WTC11 (cell line): Measurements from ENCODE around the gene TMEM176B. TPM values are rescaled to one million over a fixed set of nuclear protein-coding genes. Genes with fewer than 3 reads are reported as not detected.
A peak's percentile ranks its signal among the peaks of the same experiment; 100 is the strongest.

ENCODE experiments used
- ATAC-seq: fragments of 200-7000 bp; cut with Tn5 transposase; 2 replicates; pipeline ENCODE4 v1.10.0; 2021; ENCODE audit warnings: mild to moderate bottlenecking, moderate library complexity
- CTCF ChIA-PET: fragments of 300-600 bp; sonication (Branson Sonifier 250); formaldehyde crosslinking; loops from one replicate; lab custom pipeline; 2021; ENCODE audit warnings: antibody characterized with exemption; lab: Charles Lee
- POLR2A ChIA-PET: fragments of 350-600 bp; sonication (Branson Sonifier 250); formaldehyde crosslinking; loops from one replicate; lab custom pipeline; 2021; ENCODE audit warnings: antibody characterized with exemption; lab: Charles Lee
- DNase-seq: peaks from one replicate; pipeline ENCODE4 v3.0.0; 2021; ENCODE audit warnings: low spot score
- H3K27ac Mint-ChIP-seq: 2 replicates; pipeline ENCODE4 v1.8.0; 2021; ENCODE audit warnings: mixed read lengths
- H3K27me3 Mint-ChIP-seq: 2 replicates; pipeline ENCODE4 v1.8.0; 2021; ENCODE audit warnings: low read depth, mild to moderate bottlenecking, moderate library complexity, mixed read lengths
- H3K36me3 Mint-ChIP-seq: 2 replicates; pipeline ENCODE4 v1.8.0; 2021; ENCODE audit warnings: mixed read lengths
- H3K4me1 Mint-ChIP-seq: 2 replicates; pipeline ENCODE4 v1.8.0; 2022; ENCODE audit warnings: mixed read lengths
- H3K4me3 Mint-ChIP-seq: 2 replicates; pipeline ENCODE4 v1.8.0; 2021; ENCODE audit warnings: mild to moderate bottlenecking, moderate library complexity, mixed read lengths
- H3K9me3 Mint-ChIP-seq: 2 replicates; pipeline ENCODE4 v1.8.0; 2021; ENCODE audit warnings: mixed read lengths
- ARID4B ChIP-seq: sonication (generic); formaldehyde crosslinking; IDR thresholded peaks from 2 replicates; pipeline ENCODE4 v1.8.0; 2023; ENCODE audit warnings: missing genetic modification reagents, mild to moderate bottlenecking, borderline replicate concordance
- IRF2 ChIP-seq: sonication (generic); formaldehyde crosslinking; IDR thresholded peaks from 2 replicates; pipeline ENCODE4 v1.8.0; 2022; ENCODE audit warnings: low read depth, missing genetic modification reagents, borderline replicate concordance
- MLX ChIP-seq: sonication (generic); formaldehyde crosslinking; IDR thresholded peaks from 2 replicates; pipeline ENCODE4 v1.8.1; 2023; ENCODE audit warnings: mild to moderate bottlenecking, missing genetic modification reagents, moderate library complexity
- PRRX2 ChIP-seq: fragments of 250-450 bp; sonication (Bioruptor Pico); IDR thresholded peaks from 2 replicates; pipeline ENCODE4 v1.8.0; 2021; ENCODE audit warnings: mild to moderate bottlenecking
- SP1 ChIP-seq: sonication (generic); formaldehyde crosslinking; conservative IDR thresholded peaks from 2 replicates; pipeline ENCODE4 v1.8.1; 2022; ENCODE audit warnings: missing genetic modification reagents
- USF1 ChIP-seq: sonication (generic); formaldehyde crosslinking; IDR thresholded peaks from 2 replicates; pipeline ENCODE4 v1.8.0; 2022; ENCODE audit warnings: mild to moderate bottlenecking, missing genetic modification reagents
- ZNF281 ChIP-seq: sonication (generic); formaldehyde crosslinking; IDR thresholded peaks from 2 replicates; pipeline ENCODE4 v1.8.0; 2023; ENCODE audit warnings: mild to moderate bottlenecking, missing genetic modification reagents
- total RNA-seq: library from RNA; stranded (reverse); gene quantifications from 3 replicates; pipeline ENCODE4 v1.2.3, GENCODE V29; 2021

TMEM176B gene
- total RNA-seq, 1 experiment from 2014 or later = 1.0 TPM

GRCh38 chr7:150801946-150802771 is 2.0 kb upstream of the TMEM176B start:
- Mint-ChIP-seq H3K36me3 (peaks cover 11% of the 10 kb centered on the region), H3K27ac (no peak overlapping the region), H3K9me3 (peaks cover 20% of the 10 kb centered on the region), H3K4me3 (peak overlapping the region; percentile 37; the same call in 1 of the 2 replicates), H3K4me1 (peaks cover 14% of the 10 kb centered on the region), H3K27me3 (peaks cover 73% of the 10 kb centered on the region)
- ATAC-seq (no peak), DNase-seq (no peak)
- ChIA-PET CTCF (interaction anchor here (0.9 kb wide), 1 partner anchor 14 kb away, joined by 3 read pairs; no protein-coding TSS in a partner anchor), POLR2A (no interaction called here)
- no peak for TF ChIP-seq PRRX2 (CRISPR knock-in tag)

GRCh38 chr7:150801242-150801945 is 1.2 kb upstream of the TMEM176B start:
- Mint-ChIP-seq H3K9me3 (peaks cover 15% of the 10 kb centered on the region), H3K27me3 (peaks cover 78% of the 10 kb centered on the region), H3K4me3 (peak overlapping the region; percentile 56), H3K27ac (no peak overlapping the region), H3K36me3 (peaks cover 6% of the 10 kb centered on the region), H3K4me1 (peaks cover 15% of the 10 kb centered on the region)
- ChIA-PET POLR2A (no interaction called here), CTCF (interaction anchor here (0.9 to 3.3 kb wide), 4 partner anchors 13 to 97 kb away, joined by 3 to 12 read pairs (median 6); no protein-coding TSS in a partner anchor)
- ATAC-seq = peak; percentile 43
- DNase-seq = no peak
- TF ChIP-seq ARID4B (CRISPR knock-in tag) = 0 out of 2 replicates have a peak, but pooled peaks have one; percentile 21
- no peak for TF ChIP-seq PRRX2 (CRISPR knock-in tag)
- TF ChIP-seq MLX (CRISPR knock-in tag) = no peak
- TF ChIP-seq ZNF281 (CRISPR knock-in tag) = no peak
- TF ChIP-seq IRF2 (CRISPR knock-in tag) = no peak

GRCh38 chr7:150800581-150801241 is 547 bp upstream of the TMEM176B start, which contains the start of gene TMEM176A:
Gene TMEM176A (plus strand): TSS chr7:150800769. CDS start chr7:150801551, 782 bp downstream.
- DNase-seq (peak; percentile 42), ATAC-seq (peak; percentile 43)
- TF ChIP-seq USF1 (CRISPR knock-in tag) = no peak
- peak; percentile 39; the same call in 1 of the 2 replicates for TF ChIP-seq SP1 (CRISPR knock-in tag)
- POLR2A ChIA-PET = no interaction called here
- no peaks in the 10 kb centered on the region for H3K36me3 Mint-ChIP-seq
- CTCF ChIA-PET = interaction anchor here (0.8 to 3.3 kb wide), 8 partner anchors 14 to 443 kb away, joined by 3 to 12 read pairs (median 4); no protein-coding TSS in a partner anchor
- peak within 1 kb of the TSS; percentile 59 for H3K4me3 Mint-ChIP-seq
- no peak within 1 kb of the TSS for H3K27ac Mint-ChIP-seq
- H3K9me3 Mint-ChIP-seq = peaks cover 8% of the 10 kb centered on the region
- H3K4me1 Mint-ChIP-seq = peaks cover 15% of the 10 kb centered on the region
- H3K27me3 Mint-ChIP-seq = peaks cover 75% of the 10 kb centered on the region
